NCI-H187 (cell line): Measurements from ENCODE around the gene IL21R.

Source experiments
- DNase-seq, 2 experiments: peaks; one replicate each; lab custom pipeline; 2025; lab: John Stamatoyannopoulos, UW

IL21R gene

DNA sequence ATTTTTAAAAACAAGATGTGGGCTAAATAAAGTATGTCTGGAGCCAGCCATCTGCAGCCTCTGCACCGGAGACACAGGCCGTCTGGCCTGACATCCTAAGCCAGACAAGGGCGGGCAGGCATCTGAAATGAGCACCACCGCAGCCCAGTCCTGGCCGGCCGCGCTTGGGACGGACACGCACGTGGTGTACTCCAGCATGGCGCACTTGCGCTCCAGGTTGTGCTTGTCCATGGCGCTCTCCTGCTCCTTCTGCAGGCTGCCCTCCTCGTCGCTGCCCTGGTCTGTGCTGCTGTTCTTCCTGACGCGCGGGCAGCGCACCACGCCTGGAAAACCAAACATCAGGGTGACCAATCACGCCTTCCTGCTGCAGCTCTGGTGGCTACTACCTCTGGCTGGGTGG, 87.4 kb downstream of the IL21R start:
- DNase-seq, result no peak

GRCh38 chr16:27489906-27490305, 87.9 kb downstream of the IL21R start:
- no peak for DNase-seq

GRCh38 chr16:27491894-27492587, 90.1 kb downstream of the IL21R start:
- DNase-seq, result no peak

DNA sequence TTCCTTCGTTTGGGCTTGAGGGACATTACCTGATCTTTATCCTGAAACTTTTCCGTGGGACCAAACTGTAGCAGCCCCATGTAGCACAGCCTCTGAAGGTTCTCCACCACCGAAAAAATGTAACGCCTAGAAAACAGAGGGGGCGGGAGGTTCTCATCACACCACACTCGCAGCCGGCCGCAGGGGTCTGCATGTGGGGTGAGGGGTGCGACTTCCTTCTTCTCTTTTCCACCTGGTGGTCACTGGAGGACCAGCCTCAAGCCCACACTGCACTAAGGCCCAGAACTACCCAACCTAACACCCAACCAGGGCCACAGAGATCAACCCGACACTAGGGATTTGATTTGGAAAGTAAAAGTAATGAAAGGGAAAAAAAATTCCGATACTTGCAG, 90.6 kb downstream of the IL21R start:
- no peak for DNase-seq

DNA sequence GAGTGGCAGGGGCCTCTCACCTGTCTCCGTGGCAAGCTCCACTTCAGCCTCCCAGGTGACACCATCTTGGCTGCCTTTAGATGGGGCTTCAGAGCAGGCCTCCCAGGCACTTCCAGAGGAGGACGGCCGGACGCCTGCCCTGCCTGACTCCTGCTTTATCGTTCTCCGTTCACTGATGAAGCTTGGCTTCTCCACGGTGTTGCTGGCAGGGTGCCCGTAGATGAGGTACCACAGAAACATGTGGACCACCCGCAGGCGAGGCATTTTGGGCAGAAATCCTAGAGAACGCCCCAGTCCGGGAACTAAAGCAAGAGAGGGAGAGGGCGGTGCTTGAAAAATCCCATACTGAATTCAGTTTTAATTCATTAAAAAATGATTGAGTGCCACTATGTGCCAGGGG, 93.2 kb downstream of the IL21R start:
- no peak for DNase-seq

DNA sequence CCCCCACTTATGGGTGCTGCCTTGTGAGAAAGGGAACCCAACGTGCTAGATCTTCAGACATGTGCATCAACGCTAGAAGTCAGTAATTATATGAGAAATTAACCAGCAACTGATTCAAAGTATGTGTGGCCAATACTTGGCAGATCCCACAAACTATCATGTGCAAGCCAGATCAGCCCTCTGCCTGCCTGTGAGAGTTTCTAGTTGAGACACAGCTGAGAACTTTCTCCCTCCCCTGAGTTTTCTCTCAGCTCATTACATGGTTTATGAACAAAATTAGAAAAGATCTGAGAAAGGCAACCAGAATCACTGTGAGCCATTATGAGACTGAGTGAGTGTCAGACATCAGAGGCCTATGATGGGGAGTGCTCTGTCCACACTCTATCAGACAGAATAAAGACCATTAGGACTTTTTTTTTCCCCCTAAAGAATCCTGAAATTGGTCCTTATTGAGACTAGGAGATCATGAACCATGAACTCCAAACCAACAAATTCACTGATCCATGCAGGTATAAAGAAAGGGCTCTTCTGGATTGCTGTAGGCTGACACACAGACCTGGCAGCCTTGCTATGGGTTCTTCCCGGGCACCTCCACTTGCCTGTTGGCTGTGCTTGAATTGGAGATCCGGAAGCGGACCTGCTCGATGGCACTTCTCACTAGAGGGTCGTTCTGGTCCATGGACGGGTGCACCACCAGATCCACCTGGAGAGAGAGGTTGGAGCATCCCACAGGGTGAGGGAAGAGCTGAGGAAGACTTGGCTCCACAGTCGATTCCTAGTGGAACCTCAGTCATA, 96.3 kb downstream of the IL21R start:
- DNase-seq, result no peak

GRCh38 chr16:27498916-27499658, 97.1 kb downstream of the IL21R start:
- no peak for DNase-seq

GRCh38 chr16:27499659-27500055, 97.7 kb downstream of the IL21R start:
- DNase-seq, result no peak

GRCh38 chr16:27500801-27501200, 98.8 kb downstream of the IL21R start:
- DNase-seq, result no peak
